Activated CD8-positive, alpha-beta T cell treated with anti-CD3 and anti-CD28 coated beads for 36 hours (primary cell): ENCODE results near the gene RPL3. TPM values are rescaled to one million over a fixed set of nuclear protein-coding genes. Genes with fewer than 3 reads are reported as not detected.
"Not testable (repeated sequence)": the region's sequence is repeated elsewhere in the genome, so short reads cannot be mapped to it uniquely, and the experiment has no call there.

Experiments used
- ATAC-seq: fragments of 200-7000 bp; cut with Tn5 transposase; one replicate; pipeline ENCODE4 v1.10.0; 2021; ENCODE audit warnings: mild to moderate bottlenecking, moderate library complexity
- CTCF ChIA-PET: fragments of 350-600 bp; sonication (Branson Sonifier 250); formaldehyde crosslinking; loops from one replicate; lab custom pipeline; 2021; ENCODE audit warnings: antibody characterized with exemption; lab: Charles Lee
- POLR2A ChIA-PET: fragments of 350-600 bp; sonication (Branson Sonifier 250); formaldehyde crosslinking; loops from one replicate; lab custom pipeline; 2021; ENCODE audit warnings: antibody characterized with exemption; lab: Charles Lee
- DNase-seq: peaks from one replicate; pipeline ENCODE4 v3.0.0-alpha.2; 2020
- H3K27ac Mint-ChIP-seq: one replicate; pipeline ENCODE4 v1.8.0; 2021; ENCODE audit warnings: mild to moderate bottlenecking, mixed read lengths
- H3K27me3 Mint-ChIP-seq: one replicate; pipeline ENCODE4 v1.8.0; 2021; ENCODE audit warnings: mixed read lengths
- H3K36me3 Mint-ChIP-seq: one replicate; pipeline ENCODE4 v1.8.0; 2021; ENCODE audit warnings: low read depth, mixed read lengths
- H3K4me1 Mint-ChIP-seq: one replicate; pipeline ENCODE4 v1.8.0; 2021; ENCODE audit warnings: low read depth, mixed read lengths
- H3K4me3 Mint-ChIP-seq: one replicate; pipeline ENCODE4 v1.8.0; 2021; ENCODE audit warnings: mild to moderate bottlenecking, moderate library complexity, mixed read lengths
- H3K9me3 Mint-ChIP-seq: one replicate; pipeline ENCODE4 v1.8.0; 2021; ENCODE audit warnings: mixed read lengths
- intact Hi-C: fragments of 100-400 bp; cut with micrococcal nuclease; formaldehyde crosslinking; loops from one replicate; pipeline ENCODE4 v1.10.0; 2022
- total RNA-seq, 2 experiments: library from RNA; stranded (reverse); gene quantifications; one replicate each; pipeline ENCODE4 v1.2.3, GENCODE V29; 2021
- TF ChIP-seq, protein P1 (sequence below): fragments of 200-600 bp; IDR thresholded peaks from one replicate; pipeline ENCODE4 v1.8.0; 2022; ENCODE audit warnings: antibody characterized with exemption, mild to moderate bottlenecking

The RPL3 gene
- total RNA-seq, 2 experiments from 2014 or later = 3,563 to 3,599 TPM

DNA sequence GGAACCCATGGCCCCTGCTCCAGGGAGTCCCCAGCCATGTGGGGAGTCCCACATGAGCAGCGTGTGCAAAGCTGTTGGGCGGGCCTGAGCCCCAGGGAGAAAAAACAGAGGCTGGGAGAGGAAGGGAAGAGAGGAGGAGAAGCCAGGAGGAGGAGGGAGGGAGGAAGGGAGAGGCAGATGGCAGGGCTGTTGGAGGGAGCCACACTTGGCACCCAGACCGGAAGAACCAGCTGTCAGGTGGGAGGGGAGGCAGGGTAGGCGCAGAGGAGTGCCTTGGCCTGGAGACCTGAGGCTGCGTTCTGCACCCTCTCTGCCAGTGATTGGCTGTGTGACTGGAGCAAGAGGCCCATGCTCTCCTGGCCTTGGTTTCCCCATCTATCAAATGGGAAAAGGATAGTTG lies 37.0 kb upstream of the RPL3 start:
- ChIA-PET CTCF (interaction anchor here (3.2 to 4.5 kb wide), 2 partner anchors 13 to 25 kb away, joined by 13 to 14 read pairs; no protein-coding TSS in a partner anchor), POLR2A (no interaction called here)
- TF ChIP-seq, protein P1, sequence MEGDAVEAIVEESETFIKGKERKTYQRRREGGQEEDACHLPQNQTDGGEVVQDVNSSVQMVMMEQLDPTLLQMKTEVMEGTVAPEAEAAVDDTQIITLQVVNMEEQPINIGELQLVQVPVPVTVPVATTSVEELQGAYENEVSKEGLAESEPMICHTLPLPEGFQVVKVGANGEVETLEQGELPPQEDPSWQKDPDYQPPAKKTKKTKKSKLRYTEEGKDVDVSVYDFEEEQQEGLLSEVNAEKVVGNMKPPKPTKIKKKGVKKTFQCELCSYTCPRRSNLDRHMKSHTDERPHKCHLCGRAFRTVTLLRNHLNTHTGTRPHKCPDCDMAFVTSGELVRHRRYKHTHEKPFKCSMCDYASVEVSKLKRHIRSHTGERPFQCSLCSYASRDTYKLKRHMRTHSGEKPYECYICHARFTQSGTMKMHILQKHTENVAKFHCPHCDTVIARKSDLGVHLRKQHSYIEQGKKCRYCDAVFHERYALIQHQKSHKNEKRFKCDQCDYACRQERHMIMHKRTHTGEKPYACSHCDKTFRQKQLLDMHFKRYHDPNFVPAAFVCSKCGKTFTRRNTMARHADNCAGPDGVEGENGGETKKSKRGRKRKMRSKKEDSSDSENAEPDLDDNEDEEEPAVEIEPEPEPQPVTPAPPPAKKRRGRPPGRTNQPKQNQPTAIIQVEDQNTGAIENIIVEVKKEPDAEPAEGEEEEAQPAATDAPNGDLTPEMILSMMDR = no peak
- H3K4me3 Mint-ChIP-seq = no peak overlapping the region
- H3K36me3 Mint-ChIP-seq = no peaks in the 10 kb centered on the region
- H3K27ac Mint-ChIP-seq = no peak overlapping the region
- H3K4me1 Mint-ChIP-seq = no peaks in the 10 kb centered on the region
- no peaks in the 10 kb centered on the region for H3K9me3 Mint-ChIP-seq
- intact Hi-C loops = no loop called here
- DNase-seq (no peak), ATAC-seq (no peak)
- no peaks in the 10 kb centered on the region for H3K27me3 Mint-ChIP-seq

DNA sequence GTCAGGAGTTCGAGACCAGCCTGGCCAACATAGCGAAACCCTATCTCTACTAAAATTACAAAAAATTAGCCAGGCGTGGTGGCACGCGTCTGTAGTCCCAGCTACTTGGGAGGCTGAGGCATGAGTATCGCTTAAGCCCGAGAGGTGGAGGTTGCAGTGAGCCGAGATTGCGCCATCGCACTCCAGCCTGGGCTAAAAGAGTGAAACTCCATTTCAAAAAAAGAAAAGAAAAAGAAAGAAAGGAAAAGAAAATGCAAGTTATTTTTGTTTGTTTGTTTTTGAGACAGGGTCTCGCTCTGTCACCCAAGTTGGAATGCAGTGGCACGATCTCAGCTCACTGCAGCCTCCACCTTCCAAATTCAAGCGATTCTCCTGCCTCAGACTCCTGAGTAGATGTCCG lies 36.4 kb upstream of the RPL3 start:
- intact Hi-C loops = not testable (repeated sequence)

DNA sequence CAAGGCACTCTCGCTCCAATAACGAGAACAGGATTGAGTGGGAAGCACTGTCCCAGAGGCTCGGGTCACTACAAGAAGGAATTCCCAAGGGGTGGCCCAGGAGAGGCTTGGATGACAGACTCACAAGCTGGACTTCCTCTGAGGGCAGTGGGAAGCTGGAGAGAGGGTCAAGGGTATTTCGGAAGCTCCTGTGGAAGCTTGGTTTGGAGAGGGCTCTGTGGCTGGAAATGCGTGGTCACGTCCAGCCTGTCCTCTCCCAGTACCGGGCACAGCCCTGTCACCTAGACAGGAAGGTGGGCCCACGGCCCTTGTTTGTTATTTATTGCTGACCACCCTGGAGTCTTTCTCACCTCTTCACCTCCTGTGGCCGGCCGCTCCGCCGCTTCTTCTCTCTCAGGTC lies 35.7 kb upstream of the RPL3 start:
- DNase-seq = no peak
- TF ChIP-seq, protein P1 = no peak
- no peak overlapping the region for H3K4me3 Mint-ChIP-seq
- no peaks in the 10 kb centered on the region for H3K9me3 Mint-ChIP-seq
- H3K27me3 Mint-ChIP-seq = peaks cover 5% of the 10 kb centered on the region
- ChIA-PET CTCF (interaction anchor here (3.2 to 4.5 kb wide), 2 partner anchors 12 to 24 kb away, joined by 13 to 14 read pairs; no protein-coding TSS in a partner anchor), POLR2A (interaction anchor here (0.8 to 1.0 kb wide), 3 partner anchors 35 to 40 kb away, joined by 3 to 4 read pairs (median 3); partner anchors contain the start of gene RPL3)
- no peak overlapping the region for H3K27ac Mint-ChIP-seq
- H3K36me3 Mint-ChIP-seq = no peaks in the 10 kb centered on the region
- H3K4me1 Mint-ChIP-seq = peaks cover 5% of the 10 kb centered on the region
- no peak for ATAC-seq
- intact Hi-C loops = no loop called here

More for the DNA sequence above, 36.4 kb upstream of the RPL3 start:
- DNase-seq, H3K4me3 Mint-ChIP-seq, H3K36me3 Mint-ChIP-seq, ATAC-seq, H3K9me3 Mint-ChIP-seq, H3K27me3 Mint-ChIP-seq, H3K4me1 Mint-ChIP-seq, H3K27ac Mint-ChIP-seq: not testable (repeated sequence)
- ChIA-PET CTCF (interaction anchor here (3.2 to 4.5 kb wide), 2 partner anchors 13 to 25 kb away, joined by 13 to 14 read pairs; no protein-coding TSS in a partner anchor), POLR2A (interaction anchor here (0.8 kb wide), 1 partner anchor 35 kb away, joined by 3 read pairs; no protein-coding TSS in a partner anchor)

DNA sequence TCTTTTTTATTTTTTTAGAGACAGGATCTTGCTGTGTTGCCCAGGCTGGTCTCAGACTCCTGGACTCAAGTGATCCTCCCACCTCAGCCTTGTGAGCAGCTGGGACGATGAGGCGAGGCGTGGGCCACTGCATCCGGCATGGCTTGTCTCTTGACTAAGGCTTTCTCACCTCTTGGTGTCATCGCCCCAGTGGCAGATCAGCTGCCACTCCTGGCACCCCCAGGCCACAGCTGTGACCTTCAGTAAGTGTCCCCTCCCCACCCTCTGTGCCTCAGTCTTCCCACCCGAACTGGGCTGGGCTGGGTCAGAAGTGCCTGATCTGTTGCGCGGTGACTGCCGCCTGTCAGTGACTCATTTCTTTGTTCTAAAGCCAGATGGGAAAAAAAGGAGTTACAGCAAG lies 33.9 kb upstream of the RPL3 start:
- DNase-seq (peak; percentile 9), ATAC-seq (no peak)
- CTCF ChIA-PET = interaction anchor here (1.3 to 4.5 kb wide), 3 partner anchors 9 to 22 kb away, joined by 5 to 14 read pairs (median 13); no protein-coding TSS in a partner anchor
- H3K36me3 Mint-ChIP-seq = no peaks in the 10 kb centered on the region
- POLR2A ChIA-PET = interaction anchor here (1.6 kb wide), 1 partner anchor 34 kb away, joined by 10 read pairs; the partner anchor contains the start of gene RPL3
- intact Hi-C loops = no loop called here
- peaks cover 8% of the 10 kb centered on the region for H3K27me3 Mint-ChIP-seq
- H3K9me3 Mint-ChIP-seq = no peaks in the 10 kb centered on the region
- TF ChIP-seq, protein P1 = no peak
- H3K4me1 Mint-ChIP-seq = peaks cover 11% of the 10 kb centered on the region
- H3K27ac Mint-ChIP-seq = no peak overlapping the region
- H3K4me3 Mint-ChIP-seq = no peak overlapping the region

DNA sequence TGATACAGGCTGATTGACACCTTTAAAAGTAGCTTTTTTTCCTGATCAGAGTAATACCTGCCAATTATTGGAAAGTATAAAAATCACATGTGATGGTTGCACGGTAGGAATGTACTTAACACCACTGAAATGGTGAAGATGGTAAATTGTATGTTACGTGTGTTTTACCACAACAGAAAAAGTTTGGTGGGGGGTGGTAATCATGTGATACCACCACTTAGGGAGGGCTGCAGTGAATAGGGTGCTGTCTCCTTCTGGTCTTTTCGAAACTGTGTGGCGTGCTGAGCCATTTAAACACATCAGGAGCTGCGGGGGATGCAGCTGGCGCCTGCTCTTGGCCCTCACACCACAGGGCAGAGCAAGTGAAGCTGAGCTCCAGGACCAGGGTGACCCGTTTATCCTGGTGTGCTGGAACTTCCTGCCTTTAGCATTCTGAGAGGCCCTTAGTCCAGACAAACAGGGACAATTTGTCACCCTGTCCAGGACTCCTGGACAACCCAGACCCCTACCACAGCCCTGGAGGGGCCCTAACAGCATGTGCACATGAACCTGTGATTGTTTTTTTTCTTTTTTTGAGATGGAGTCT lies 33.0 kb upstream of the RPL3 start:
- CTCF ChIA-PET = interaction anchor here (1.0 to 4.5 kb wide), 3 partner anchors 8 to 35 kb away, joined by 3 to 13 read pairs (median 5); no protein-coding TSS in a partner anchor
- Mint-ChIP-seq H3K9me3 (no peaks in the 10 kb centered on the region), H3K4me1 (peaks cover 11% of the 10 kb centered on the region), H3K27ac (no peak overlapping the region), H3K4me3 (no peak overlapping the region), H3K27me3 (peaks cover 8% of the 10 kb centered on the region), H3K36me3 (no peaks in the 10 kb centered on the region)
- intact Hi-C loops = no loop called here
- DNase-seq (no peak), ATAC-seq (no peak)
- TF ChIP-seq, protein P1 = no peak
- POLR2A ChIA-PET = interaction anchor here (1.0 to 1.6 kb wide), 2 partner anchors 33 to 167 kb away, joined by 3 to 10 read pairs; partner anchors contain the start of gene RPL3
